ENCODE data around the gene NUDT14.

DNA sequence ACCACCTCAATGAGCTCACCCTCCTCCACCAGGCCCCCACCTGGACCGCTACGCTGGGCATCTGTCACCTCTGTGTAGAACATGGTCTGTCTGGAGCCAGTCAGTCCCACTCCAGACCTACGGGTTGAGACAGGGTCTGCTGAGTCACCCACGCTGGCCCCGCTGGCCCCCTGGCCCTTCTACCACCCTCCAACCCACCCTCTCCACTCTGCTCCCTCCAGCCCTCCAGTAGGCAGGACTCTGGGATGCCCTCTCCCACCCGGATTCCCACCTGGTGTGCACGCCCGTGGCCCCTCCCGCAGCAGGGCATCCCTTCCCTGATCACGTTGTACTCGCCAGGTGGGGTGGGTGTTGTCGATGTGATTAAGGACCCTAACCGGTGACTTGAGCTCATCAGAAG lies 8.0 kb downstream of the NUDT14 start:
- TF ChIP-seq, protein P1, sequence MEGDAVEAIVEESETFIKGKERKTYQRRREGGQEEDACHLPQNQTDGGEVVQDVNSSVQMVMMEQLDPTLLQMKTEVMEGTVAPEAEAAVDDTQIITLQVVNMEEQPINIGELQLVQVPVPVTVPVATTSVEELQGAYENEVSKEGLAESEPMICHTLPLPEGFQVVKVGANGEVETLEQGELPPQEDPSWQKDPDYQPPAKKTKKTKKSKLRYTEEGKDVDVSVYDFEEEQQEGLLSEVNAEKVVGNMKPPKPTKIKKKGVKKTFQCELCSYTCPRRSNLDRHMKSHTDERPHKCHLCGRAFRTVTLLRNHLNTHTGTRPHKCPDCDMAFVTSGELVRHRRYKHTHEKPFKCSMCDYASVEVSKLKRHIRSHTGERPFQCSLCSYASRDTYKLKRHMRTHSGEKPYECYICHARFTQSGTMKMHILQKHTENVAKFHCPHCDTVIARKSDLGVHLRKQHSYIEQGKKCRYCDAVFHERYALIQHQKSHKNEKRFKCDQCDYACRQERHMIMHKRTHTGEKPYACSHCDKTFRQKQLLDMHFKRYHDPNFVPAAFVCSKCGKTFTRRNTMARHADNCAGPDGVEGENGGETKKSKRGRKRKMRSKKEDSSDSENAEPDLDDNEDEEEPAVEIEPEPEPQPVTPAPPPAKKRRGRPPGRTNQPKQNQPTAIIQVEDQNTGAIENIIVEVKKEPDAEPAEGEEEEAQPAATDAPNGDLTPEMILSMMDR (IDR thresholded peaks at IDR 0.05): no peak
- no peak for TF ChIP-seq POLR2A (IDR thresholded peaks at IDR 0.05)

Measured in esophagus squamous epithelium (tissue), 4 donors.